ENCODE measurements around the gene MAP7D3. TPM values are rescaled to one million over a fixed set of nuclear protein-coding genes. Genes with fewer than 3 reads are reported as not detected.

MAP7D3 gene
- total and polyA plus RNA-seq, 12 donors = 5.9 to 14.9 (median 7.9) TPM

- 61 to 88% (median 67%) methylated on average over 1 of the region's 1 CpG for WGBS, 4 donors
- no peak for DNase-seq
- intact Hi-C loops (cut with DNase I) = no loop called here
- TF ChIP-seq POLR2A (IDR thresholded peaks at IDR 0.05) = no peak
- no peak for TF ChIP-seq CTCF (IDR thresholded peaks at IDR 0.05)
- H3K36me3 ChIP-seq (replicated peaks in 1 of 2) = no peaks in the 10 kb centered on the region
- no peak overlapping the region for H3K27ac ChIP-seq
- H3K4me3 ChIP-seq = no peak overlapping the region
- no peaks in the 10 kb centered on the region for H3K4me1 ChIP-seq (replicated peaks in 1 of 2)
- H3K9me3 ChIP-seq (replicated peaks in 1 of 3) = no peaks in the 10 kb centered on the region
- H3K27me3 ChIP-seq = no peaks in the 10 kb centered on the region
Observed at GRCh38 chrX:136271300-136271699, 20.1 kb upstream of the MAP7D3 start.

DNA sequence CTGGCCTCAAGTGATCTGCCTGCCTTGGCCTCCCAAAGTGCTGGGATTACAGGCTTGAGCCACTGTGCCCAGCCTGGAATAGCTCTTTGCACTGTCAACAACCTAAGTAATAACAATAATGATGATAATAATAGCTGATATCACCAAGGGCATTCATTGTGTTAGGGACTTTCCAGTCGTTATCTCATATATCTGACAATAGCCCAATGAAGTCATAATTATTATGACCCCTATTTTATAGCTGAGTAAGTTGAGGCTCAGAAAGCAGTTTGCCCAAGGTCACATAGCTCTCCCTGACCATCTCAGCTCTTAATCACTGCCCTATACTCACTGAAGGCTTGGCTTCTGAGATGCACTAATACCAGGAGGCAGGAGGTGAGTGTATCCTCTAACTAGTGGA, 18.7 kb upstream of the MAP7D3 start:
- Histone ChIP-seq H3K9me3 (replicated peaks in 1 of 3) (no peaks in the 10 kb centered on the region), H3K4me1 (replicated peaks in 1 of 2) (no peaks in the 10 kb centered on the region), H3K27me3 (peaks cover 4% of the 10 kb centered on the region), H3K36me3 (replicated peaks in 1 of 2) (no peaks in the 10 kb centered on the region), H3K4me3 (no peak overlapping the region), H3K27ac (no peak overlapping the region)
- WGBS, 4 donors = 14 to 100% (median 70%) methylated on average over 1 of the region's 1 CpG
- TF ChIP-seq POLR2A (IDR thresholded peaks at IDR 0.05) (no peak), CTCF (IDR thresholded peaks at IDR 0.05) (no peak)
- no peak for DNase-seq
- intact Hi-C loops (cut with DNase I) = no loop called here

- 42 to 54% (median 50%) methylated on average over 5 of the region's 5 CpGs for WGBS, 4 donors
- H3K36me3 ChIP-seq (replicated peaks in 1 of 2) = no peaks in the 10 kb centered on the region
- no peaks in the 10 kb centered on the region for H3K4me1 ChIP-seq (replicated peaks in 1 of 2)
- H3K27me3 ChIP-seq = peaks cover 4% of the 10 kb centered on the region
- TF ChIP-seq POLR2A (IDR thresholded peaks at IDR 0.05) = no peak
- TF ChIP-seq CTCF (IDR thresholded peaks at IDR 0.05) = peak; percentile 48 to 82 (median 62)
- peak in 6 of 7 donors; percentile 35 to 63 (median 44) for DNase-seq
- H3K4me3 ChIP-seq = no peak overlapping the region
- H3K27ac ChIP-seq = no peak overlapping the region
- H3K9me3 ChIP-seq (replicated peaks in 1 of 3) = no peaks in the 10 kb centered on the region
- intact Hi-C loops (cut with DNase I) = no loop called here
Observed at GRCh38 chrX:136268051-136269048, 17.1 kb upstream of the MAP7D3 start.

GRCh38 chrX:136266828-136267227, 15.6 kb upstream of the MAP7D3 start:
- TF ChIP-seq POLR2A (IDR thresholded peaks at IDR 0.05) (no peak), CTCF (IDR thresholded peaks at IDR 0.05) (no peak)

More at GRCh38 chrX:136266828-136267227, 15.6 kb upstream of the MAP7D3 start:
- H3K4me1 ChIP-seq (replicated peaks in 1 of 2) = no peaks in the 10 kb centered on the region
- H3K9me3 ChIP-seq (replicated peaks in 1 of 3) = no peaks in the 10 kb centered on the region
- no peak for DNase-seq
- no peaks in the 10 kb centered on the region for H3K36me3 ChIP-seq (replicated peaks in 1 of 2)
- peaks cover 4% of the 10 kb centered on the region for H3K27me3 ChIP-seq
- H3K4me3 ChIP-seq = no peak overlapping the region
- no peak overlapping the region for H3K27ac ChIP-seq
- 72 to 100% (median 84%) methylated on average over 1 of the region's 1 CpG for WGBS, 4 donors
- intact Hi-C loops (cut with DNase I) = no loop called here
